ENCODE measurements around the gene DENND6A. TPM values are rescaled to one million over a fixed set of nuclear protein-coding genes. Genes with fewer than 3 reads are reported as not detected.

DENND6A gene
- total RNA-seq, 4 donors from 2014 or later = 9.4 to 29.7 (median 18.9) TPM

- DNase-seq = no peak
- Histone ChIP-seq H3K36me3 (no peaks in the 10 kb centered on the region), H3K4me3 (peak overlapping the region in 2 of 4 donors; percentile 73 to 92), H3K4me1 (peaks cover 36 to 66% (median 51%) of the 10 kb centered on the region in 4 donors), H3K9me3 (no peaks in the 10 kb centered on the region), H3K27ac (peak overlapping the region; percentile 97 to 100 (median 100)), H3K27me3 (no peaks in the 10 kb centered on the region)
- TF ChIP-seq POLR2AphosphoS5 (IDR thresholded peaks at IDR 0.05) (no peak), EP300 (IDR thresholded peaks at IDR 0.05; ENCODE audit: low read depth) (no peak), CTCF (IDR thresholded peaks at IDR 0.05) (no peak), POLR2A (IDR thresholded peaks at IDR 0.05) (no peak)
- in situ Hi-C loops (cut with MboI; ENCODE audit: low pct_ligation_motif_present in 1 of 4, low pct_unique_long_range_greater_than_20kb in 1 of 4, low sequenced_read_pairs in 3 of 4) (no loop called here), intact Hi-C loops (cut with DNase I; ENCODE audit: low total_unique reads) (no loop called here)
- 34 to 37% methylated on average over 5 of the region's 5 CpGs for WGBS, 2 donors (ENCODE audit: low coverage in 1 of 2)
Observed at GRCh38 chr3:57594576-57594975, 98.3 kb downstream of the DENND6A start.

- in situ Hi-C loops (cut with MboI; ENCODE audit: low pct_ligation_motif_present in 1 of 4, low pct_unique_long_range_greater_than_20kb in 1 of 4, low sequenced_read_pairs in 3 of 4) = no loop called here
- TF ChIP-seq POLR2A (IDR thresholded peaks at IDR 0.05) = no peak
- no peak for TF ChIP-seq POLR2AphosphoS5 (IDR thresholded peaks at IDR 0.05)
- Histone ChIP-seq H3K9me3 (no peaks in the 10 kb centered on the region), H3K27me3 (no peaks in the 10 kb centered on the region), H3K27ac (peak overlapping the region in 1 of 4 donors; percentile 100), H3K4me1 (peaks cover 33 to 65% (median 48%) of the 10 kb centered on the region in 4 donors), H3K36me3 (no peaks in the 10 kb centered on the region), H3K4me3 (peak overlapping the region in 1 of 4 donors; percentile 92)
- WGBS, 2 donors (ENCODE audit: low coverage in 1 of 2) = 70 to 76% methylated on average over 4 of the region's 4 CpGs
- DNase-seq = no peak
- intact Hi-C loops (cut with DNase I; ENCODE audit: low total_unique reads) = no loop called here
Observed at GRCh38 chr3:57594144-57594543, 98.7 kb downstream of the DENND6A start.

- 60 to 68% methylated on average over 4 to 6 of the region's 6 CpGs for whole genome bisulfite sequencing, 2 donors (ENCODE audit: low coverage in 1 of 2)
- DNase-seq = no peak
- no peaks in the 10 kb centered on the region for H3K9me3 ChIP-seq
- TF ChIP-seq POLR2A (IDR thresholded peaks at IDR 0.05) = no peak
- no peak for TF ChIP-seq EP300 (IDR thresholded peaks at IDR 0.05; ENCODE audit: low read depth)
- no peak for TF ChIP-seq POLR2AphosphoS5 (IDR thresholded peaks at IDR 0.05)
- no peak for TF ChIP-seq CTCF (IDR thresholded peaks at IDR 0.05)
- peaks cover 25 to 68% (median 37%) of the 10 kb centered on the region in 4 donors for H3K4me1 ChIP-seq
- intact Hi-C loops (cut with DNase I; ENCODE audit: low total_unique reads) (no loop called here), in situ Hi-C loops (cut with MboI; ENCODE audit: low pct_ligation_motif_present in 1 of 4, low pct_unique_long_range_greater_than_20kb in 1 of 4, low sequenced_read_pairs in 3 of 4) (no loop called here)
- H3K27ac ChIP-seq = no peak overlapping the region
- H3K36me3 ChIP-seq = no peaks in the 10 kb centered on the region
- H3K4me3 ChIP-seq = no peak overlapping the region
- H3K27me3 ChIP-seq = no peaks in the 10 kb centered on the region
Observed at GRCh38 chr3:57592306-57592705, 100.6 kb downstream of the DENND6A start.

GRCh38 chr3:57587905-57588304, 105.0 kb downstream of the DENND6A start:
- in situ Hi-C loops (cut with MboI; ENCODE audit: low pct_ligation_motif_present in 1 of 4, low pct_unique_long_range_greater_than_20kb in 1 of 4, low sequenced_read_pairs in 3 of 4) = no loop called here
- peaks cover 18 to 76% (median 22%) of the 10 kb centered on the region in 4 donors for H3K4me1 ChIP-seq
- H3K27ac ChIP-seq = no peak overlapping the region
- DNase-seq = no peak
- no peak for TF ChIP-seq EP300 (IDR thresholded peaks at IDR 0.05; ENCODE audit: low read depth)
- TF ChIP-seq POLR2A (IDR thresholded peaks at IDR 0.05) = no peak
- TF ChIP-seq CTCF (IDR thresholded peaks at IDR 0.05) = no peak
- TF ChIP-seq POLR2AphosphoS5 (IDR thresholded peaks at IDR 0.05) = no peak
- H3K27me3 ChIP-seq = no peaks in the 10 kb centered on the region
- H3K4me3 ChIP-seq = no peak overlapping the region
- intact Hi-C loops (cut with DNase I; ENCODE audit: low total_unique reads) = no loop called here
- no peaks in the 10 kb centered on the region for H3K9me3 ChIP-seq
- no peaks in the 10 kb centered on the region for H3K36me3 ChIP-seq
- 76 to 89% methylated on average over 1 to 2 of the region's 2 CpGs for WGBS, 2 donors (ENCODE audit: low coverage in 1 of 2)

- DNase-seq = no peak
- H3K27me3 ChIP-seq = no peaks in the 10 kb centered on the region
- H3K36me3 ChIP-seq = no peaks in the 10 kb centered on the region
- no peaks in the 10 kb centered on the region for H3K9me3 ChIP-seq
- TF ChIP-seq CTCF (IDR thresholded peaks at IDR 0.05) (no peak), POLR2A (IDR thresholded peaks at IDR 0.05) (no peak), POLR2AphosphoS5 (IDR thresholded peaks at IDR 0.05) (no peak), EP300 (IDR thresholded peaks at IDR 0.05; ENCODE audit: low read depth) (no peak)
- peaks cover 10 to 76% (median 23%) of the 10 kb centered on the region in 4 donors for H3K4me1 ChIP-seq
- H3K4me3 ChIP-seq = no peak overlapping the region
- 64 to 65% methylated on average over 2 to 6 of the region's 6 CpGs for WGBS, 2 donors (ENCODE audit: low coverage in 1 of 2)
- in situ Hi-C loops (cut with MboI; ENCODE audit: low pct_ligation_motif_present in 1 of 4, low pct_unique_long_range_greater_than_20kb in 1 of 4, low sequenced_read_pairs in 3 of 4) = no loop called here
- intact Hi-C loops (cut with DNase I; ENCODE audit: low total_unique reads) = no loop called here
- H3K27ac ChIP-seq = no peak overlapping the region
Observed at GRCh38 chr3:57586778-57587177, 106.1 kb downstream of the DENND6A start.
